ENCODE results near the gene PTPRN2. TPM values are rescaled to one million over a fixed set of nuclear protein-coding genes. Genes with fewer than 3 reads are reported as not detected.

The PTPRN2 gene
- total RNA-seq, 1 experiment from 2014 or later = not detected

- Histone ChIP-seq H3K27ac (no peak overlapping the region), H2AFZ (no peak overlapping the region), H3K9me3 (ENCODE audit: insufficient read depth, low read depth) (peaks cover 6% of the 10 kb centered on the region; the same call in 1 of the 2 replicates), H3K4me3 (no peak overlapping the region), H3F3A (ENCODE audit: insufficient read depth, low read depth) (no peaks in the 10 kb centered on the region), H3K9me2 (ENCODE audit: insufficient read depth) (no peaks in the 10 kb centered on the region), H3K79me2 (ENCODE audit: low read depth) (no peaks in the 10 kb centered on the region), H4K20me1 (ENCODE audit: insufficient read depth) (no peaks in the 10 kb centered on the region), H3K4me2 (no peak overlapping the region), H3K27me3 (ENCODE audit: insufficient read depth, low read depth) (peaks cover 62% of the 10 kb centered on the region), H3K4me1 (replicated peaks; ENCODE audit: insufficient read depth) (no peaks in the 10 kb centered on the region), H3K36me3 (ENCODE audit: low read depth) (no peaks in the 10 kb centered on the region)
- BruUV-seq (replicated peaks) = no TSS peak
- DNase-seq = no peak
- ChIA-PET POLR2A (ENCODE audit: unreplicated experiment) (no interaction called here), CTCF (no interaction called here)
- intact Hi-C loops (cut with micrococcal nuclease; ENCODE audit: unreplicated experiment) = no loop called here
- no peak for TF ChIP-seq CTCF (conservative IDR thresholded peaks at IDR 0.05)
- no peak for TF ChIP-seq EZH2 (IDR thresholded peaks at IDR 0.05; ENCODE audit: low read depth)
Measured at GRCh38 chr7:158133057-158133456, 454.6 kb downstream of the PTPRN2 start.

- Histone ChIP-seq H2AFZ (no peak overlapping the region), H4K20me1 (ENCODE audit: insufficient read depth) (no peaks in the 10 kb centered on the region), H3K27me3 (ENCODE audit: insufficient read depth, low read depth) (peaks cover 41% of the 10 kb centered on the region), H3K9me3 (ENCODE audit: insufficient read depth, low read depth) (peaks cover 6% of the 10 kb centered on the region; the same call in 1 of the 2 replicates), H3K79me2 (ENCODE audit: low read depth) (no peaks in the 10 kb centered on the region), H3F3A (ENCODE audit: insufficient read depth, low read depth) (no peaks in the 10 kb centered on the region), H3K4me1 (replicated peaks; ENCODE audit: insufficient read depth) (no peaks in the 10 kb centered on the region), H3K4me2 (no peak overlapping the region), H3K4me3 (no peak overlapping the region), H3K9me2 (ENCODE audit: insufficient read depth) (no peaks in the 10 kb centered on the region), H3K27ac (no peak overlapping the region), H3K36me3 (ENCODE audit: low read depth) (no peaks in the 10 kb centered on the region)
- CTCF ChIA-PET = no interaction called here
- no peak for DNase-seq
- POLR2A ChIA-PET (ENCODE audit: unreplicated experiment) = no interaction called here
- TF ChIP-seq CTCF (conservative IDR thresholded peaks at IDR 0.05) = no peak
- intact Hi-C loops (cut with micrococcal nuclease; ENCODE audit: unreplicated experiment) = no loop called here
- BruUV-seq (replicated peaks) = no TSS peak
Measured at GRCh38 chr7:158130023-158130409, 457.6 kb downstream of the PTPRN2 start.

- H4K20me1 ChIP-seq (ENCODE audit: insufficient read depth) = no peaks in the 10 kb centered on the region
- CTCF ChIA-PET = no interaction called here
- H3K36me3 ChIP-seq (ENCODE audit: low read depth) = no peaks in the 10 kb centered on the region
- intact Hi-C loops (cut with micrococcal nuclease; ENCODE audit: unreplicated experiment) = no loop called here
- H3K27ac ChIP-seq = no peak overlapping the region
- H2AFZ ChIP-seq = no peak overlapping the region
- no peaks in the 10 kb centered on the region for H3K9me2 ChIP-seq (ENCODE audit: insufficient read depth)
- DNase-seq = no peak
- peaks cover 6% of the 10 kb centered on the region; the same call in 1 of the 2 replicates for H3K9me3 ChIP-seq (ENCODE audit: insufficient read depth, low read depth)
- no peaks in the 10 kb centered on the region for H3K79me2 ChIP-seq (ENCODE audit: low read depth)
- no peak overlapping the region for H3K4me2 ChIP-seq
- peaks cover 40% of the 10 kb centered on the region for H3K27me3 ChIP-seq (ENCODE audit: insufficient read depth, low read depth)
- POLR2A ChIA-PET (ENCODE audit: unreplicated experiment) = no interaction called here
- no TSS peak for BruUV-seq (replicated peaks)
- H3F3A ChIP-seq (ENCODE audit: insufficient read depth, low read depth) = no peaks in the 10 kb centered on the region
- H3K4me3 ChIP-seq = no peak overlapping the region
- TF ChIP-seq EZH2 (IDR thresholded peaks at IDR 0.05; ENCODE audit: low read depth) = no peak
- no peak for TF ChIP-seq CTCF (conservative IDR thresholded peaks at IDR 0.05)
- no peaks in the 10 kb centered on the region for H3K4me1 ChIP-seq (replicated peaks; ENCODE audit: insufficient read depth)
Measured at GRCh38 chr7:158129037-158130022, 458.3 kb downstream of the PTPRN2 start.

All from PC-9 (cell line).